HG02973 (cell line): ENCODE results near the gene EGFR.

ENCODE experiments used
- ATAC-seq: cut with Tn5 transposase; IDR thresholded peaks from one replicate; pipeline ENCODE4 v1.9.1; 2021; ENCODE audit warnings: moderate library complexity; ENCODE audit not compliant: unreplicated experiment

Gene EGFR

GRCh38 chr7:55006499-55006898, 12.3 kb upstream of the EGFR start:
- ATAC-seq = no peak

DNA sequence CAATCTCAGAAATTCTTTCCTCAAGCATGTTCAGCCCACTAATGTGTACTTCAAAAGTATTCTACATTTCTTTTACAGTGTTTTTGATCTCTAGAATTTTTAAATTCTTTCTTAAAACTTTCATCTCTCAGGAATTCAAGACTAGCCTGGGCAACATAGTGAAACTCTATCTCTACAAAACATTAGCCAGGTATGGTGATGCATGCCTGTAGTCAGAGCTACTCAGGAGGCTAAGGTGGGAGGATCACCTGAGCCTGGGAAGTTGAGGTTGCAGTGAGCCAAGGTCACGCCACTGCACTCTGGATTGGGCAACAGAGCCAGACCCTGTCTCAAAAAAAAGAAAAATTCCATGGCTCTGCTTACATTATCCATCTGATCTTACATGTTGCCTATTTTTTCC, 5.0 kb upstream of the EGFR start:
- no peak for ATAC-seq

GRCh38 chr7:55016061-55016745, 2.6 kb upstream of the EGFR start:
- ATAC-seq = no peak

DNA sequence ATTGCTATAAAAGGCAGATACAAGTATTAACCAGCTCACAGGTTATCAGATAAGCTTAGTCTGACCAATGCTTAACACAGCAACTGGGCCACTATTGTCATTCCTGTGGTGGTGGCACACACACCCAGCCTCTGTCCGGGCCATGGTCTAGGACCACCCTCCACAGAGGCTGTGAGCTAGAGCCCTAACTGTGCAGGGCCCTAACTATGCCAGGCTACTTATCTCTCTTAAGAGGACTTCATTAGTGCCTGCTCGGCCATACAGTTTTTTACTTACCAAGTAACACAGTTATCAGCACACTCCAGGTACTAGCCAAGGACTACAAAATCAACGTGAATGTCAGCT, 2.1 kb upstream of the EGFR start:
- ATAC-seq = no peak

- no peak for ATAC-seq
Observed at GRCh38 chr7:55017841-55018240, 976 bp upstream of the EGFR start.

GRCh38 chr7:55019191-55019690, 424 bp downstream of the EGFR start:
- no peak for ATAC-seq

- ATAC-seq = no peak
Observed at GRCh38 chr7:55019691-55020465, 1.1 kb downstream of the EGFR start.

- ATAC-seq = no peak
Observed at GRCh38 chr7:55020466-55020871, 1.7 kb downstream of the EGFR start.

DNA sequence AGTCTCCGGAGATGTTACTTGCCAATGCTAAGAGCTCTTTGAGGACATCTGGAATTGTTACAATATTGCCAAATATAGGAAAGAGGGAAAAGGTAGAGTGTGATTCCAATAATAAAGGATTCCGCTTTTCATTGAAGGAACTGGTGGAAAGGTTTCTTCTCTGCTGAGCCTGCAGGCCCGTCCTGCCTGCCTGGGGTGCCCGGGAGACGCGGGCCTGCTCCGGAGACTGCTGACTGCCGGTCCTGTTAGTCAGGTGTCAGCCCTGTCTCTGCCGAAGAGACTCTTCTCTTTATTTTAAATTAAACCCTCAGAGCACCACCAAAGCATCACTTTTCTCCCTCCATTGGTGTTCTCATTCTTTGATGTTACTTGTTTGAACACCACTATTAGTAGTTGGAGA, 2.2 kb downstream of the EGFR start:
- ATAC-seq = no peak

DNA sequence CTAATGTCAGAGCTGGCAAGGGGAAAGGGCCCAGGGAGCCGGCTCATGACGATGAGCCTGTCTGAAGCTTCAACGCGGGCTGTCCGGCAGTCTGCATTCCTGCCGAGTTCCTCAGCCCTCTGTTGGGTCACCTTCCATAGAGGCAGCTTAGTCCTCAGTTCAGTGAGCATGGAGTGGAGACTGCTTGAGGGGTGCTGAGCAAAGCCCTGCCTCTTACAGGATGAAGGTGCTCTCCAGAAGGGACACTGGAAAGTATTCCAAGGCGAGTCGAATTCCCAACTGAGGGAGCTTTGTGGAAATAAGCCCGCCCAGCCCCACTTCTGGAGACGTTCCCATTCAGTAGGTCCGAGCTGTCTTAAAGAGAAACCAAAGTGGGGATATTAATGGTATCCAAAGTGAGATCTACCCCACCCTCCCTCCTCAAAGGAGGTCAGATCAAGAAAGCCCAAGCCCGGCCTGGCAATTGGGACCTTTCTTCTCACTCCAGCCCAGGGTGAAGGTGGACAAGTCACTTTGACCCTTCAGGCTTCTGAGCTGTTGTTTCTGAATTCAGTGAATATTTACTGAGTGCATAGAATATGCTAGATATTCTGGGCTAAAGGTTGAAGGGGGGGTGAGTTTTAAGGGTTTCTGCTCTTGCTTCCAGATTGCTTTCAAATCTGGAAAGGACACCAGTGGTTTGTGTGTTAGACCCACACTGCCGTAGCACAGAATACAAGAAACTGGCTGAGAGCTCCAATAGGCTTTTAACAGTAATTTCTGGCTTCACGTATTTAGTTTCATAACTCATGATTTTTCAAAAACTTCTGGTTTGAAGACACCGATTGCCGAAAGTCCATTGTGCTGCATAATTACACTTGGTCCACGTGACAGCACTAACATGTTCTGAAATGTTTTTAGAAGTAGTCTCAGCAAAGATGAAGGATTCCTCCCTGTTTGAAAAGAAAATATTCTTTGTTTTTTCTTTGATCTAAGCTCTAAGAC, 3.5 kb downstream of the EGFR start:
- ATAC-seq = no peak

DNA sequence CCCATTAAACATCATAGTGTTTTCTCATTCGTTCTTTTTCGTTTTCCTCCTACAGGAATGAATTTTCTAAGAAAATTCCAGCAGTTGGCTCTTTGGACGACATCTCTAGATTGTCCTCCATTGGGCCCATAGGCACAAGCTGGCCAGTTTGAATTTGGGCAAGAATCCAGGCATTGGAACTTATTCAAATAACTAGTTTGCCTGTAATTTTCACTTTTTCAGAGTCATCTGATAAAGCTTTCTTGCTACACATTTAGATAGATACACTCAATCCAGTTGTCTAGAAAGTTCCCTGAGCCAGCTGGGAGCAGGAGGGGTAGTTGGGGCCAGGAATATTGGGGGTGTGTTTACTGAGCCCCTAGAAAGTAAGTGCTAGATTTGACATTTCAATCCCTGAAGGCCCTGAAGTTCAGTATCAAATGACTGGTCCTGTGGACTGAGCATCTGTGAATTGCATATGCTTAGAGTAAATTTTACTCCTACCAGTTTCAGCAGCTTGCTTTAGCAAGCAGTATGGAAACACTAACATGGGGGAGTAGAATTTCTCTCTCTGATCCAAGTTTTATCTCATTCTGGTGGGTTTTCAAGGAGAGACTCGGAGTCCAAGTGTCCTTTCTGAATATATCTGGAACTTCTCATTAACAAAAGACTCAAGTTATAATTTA, 5.2 kb downstream of the EGFR start:
- ATAC-seq = no peak

DNA sequence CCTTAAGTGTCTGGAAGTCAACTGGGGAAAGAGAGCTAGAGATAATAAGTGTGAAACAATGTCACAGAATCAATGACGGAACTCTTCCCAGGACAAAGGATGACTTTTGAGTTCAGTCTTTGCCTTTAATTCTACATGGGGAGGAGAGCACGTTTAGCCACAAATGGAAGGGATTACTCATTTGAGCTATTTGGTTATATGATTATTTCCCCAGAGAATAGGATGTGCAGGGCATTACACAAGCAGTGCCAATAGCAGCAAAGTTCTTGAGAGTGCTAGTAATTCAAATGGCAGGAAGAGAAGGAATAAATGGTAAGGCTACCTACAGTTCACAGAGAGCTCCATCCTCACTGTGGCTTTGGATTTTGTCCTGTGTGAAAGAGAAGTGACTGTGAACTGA, 6.0 kb downstream of the EGFR start:
- ATAC-seq = no peak

- no peak for ATAC-seq
Observed at GRCh38 chr7:55026086-55026790, 7.4 kb downstream of the EGFR start.

GRCh38 chr7:55026867-55027490, 8.2 kb downstream of the EGFR start:
- ATAC-seq = no peak

DNA sequence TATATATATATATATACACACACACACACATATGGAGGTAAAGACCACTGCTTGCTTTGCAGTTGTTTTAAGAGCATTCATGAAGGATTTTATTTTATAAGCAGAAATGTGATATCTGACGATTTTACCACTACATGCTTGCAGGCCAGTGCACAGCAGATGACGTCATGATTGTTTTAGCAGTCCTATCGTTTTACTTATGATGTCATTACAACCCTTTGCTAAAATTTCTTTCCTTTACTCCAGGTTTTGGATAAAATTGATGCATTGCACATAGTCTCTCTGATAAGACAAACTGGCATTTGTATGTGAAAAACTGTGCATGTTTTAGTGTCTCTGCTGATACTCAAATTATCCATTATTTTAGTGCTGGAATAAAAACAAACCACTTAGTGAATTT, 9.2 kb downstream of the EGFR start:
- ATAC-seq = no peak

DNA sequence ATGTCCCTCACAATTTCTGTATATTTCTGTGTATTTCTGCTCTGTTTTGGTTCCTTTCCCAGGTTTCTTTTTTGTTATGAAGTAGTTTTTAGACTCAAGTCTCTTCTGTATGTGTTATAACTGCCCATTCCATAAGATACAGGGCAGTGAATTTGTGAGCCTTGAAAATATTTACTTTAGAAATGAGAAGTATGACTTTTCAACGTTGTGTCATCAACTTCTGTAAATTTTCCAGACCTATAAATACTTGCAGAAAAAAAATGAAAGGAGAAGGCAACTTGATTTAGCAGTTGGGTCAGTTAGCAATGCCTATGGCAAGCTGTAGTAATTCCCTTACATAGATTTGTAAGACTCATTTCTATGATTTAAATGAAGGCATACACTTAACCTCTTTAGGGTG, 11.5 kb downstream of the EGFR start:
- ATAC-seq = no peak

GRCh38 chr7:55031075-55031474, 12.3 kb downstream of the EGFR start:
- ATAC-seq = no peak

GRCh38 chr7:55032069-55032699, 13.4 kb downstream of the EGFR start:
- ATAC-seq = no peak

- no peak for ATAC-seq
Observed at GRCh38 chr7:55033236-55033846, 14.5 kb downstream of the EGFR start.
